Heart left ventricle (tissue), 13 donors: ENCODE results near the gene P2RY8.

Experiments
- CTCF ChIP-seq, 12 donors: fragments of 200-600 bp; sonication (generic) in 4 of 12; IDR thresholded peaks; one replicate each; pipeline versions ENCODE4 v1.5.0 to v1.8.0; 2018 to 2022; ENCODE audit warnings: antibody characterized with exemption in 12 of 12, mild to moderate bottlenecking in 5 of 12
- POLR2A ChIP-seq, 2 donors: fragments of 450-650 bp; IDR thresholded peaks; one replicate each; pipeline ENCODE4 v1.6.1; 2017; ENCODE audit warnings: antibody characterized with exemption in 2 of 2, mild to moderate bottlenecking in 2 of 2, moderate library complexity in 2 of 2
- donor health status: ischemic (EF 13 %, LVEDD 7.1; RV severe dilation, severe dysfunction).
- donor health status: DM: no; HTN: yes; CAD: no.
- donor health status: DM: no; HTN: no; CAD: no.
- donor health status: ischemic (EF 25% LVEDD 6.9; RV normal size, moderate dysfunction).
- donor health status: ischemic (EF 25% LVEDD 5.7; RV mildly dilated, moderate dysfunction).
- donor health status: ischemic (EF 35%, LVEDD 5.7; RV mildly dilated, moderate dysfunction).
- donor health status: nonischemic (EF 11% LVEDD 7.7; RV severe dilation, severe dysfunction).
- donor health status: DM: yes; HTN: yes; CAD: no.
- donor health status: PGD.
- donor health status: ischemic (EF 29% LVEDD 5.4; RV normal size, mild dysfunction).
- donor health status: nonischemic (EF 23%, LVEDD 6.1; RV moderate dilation, normal function).

- TF ChIP-seq CTCF (IDR thresholded peaks at IDR 0.05) (no peak), POLR2A (IDR thresholded peaks at IDR 0.05) (no peak)
These were observed 17.9 kb downstream of the P2RY8 start for GRCh38 chrX:1519022-1519497.
